Karpas-422 (cell line): ENCODE data around the gene RINL. TPM values are rescaled to one million over a fixed set of nuclear protein-coding genes. Genes with fewer than 3 reads are reported as not detected.
A peak's percentile ranks its signal among the peaks of the same experiment; 100 is the strongest.
"Not testable (repeated sequence)": the region's sequence is repeated elsewhere in the genome, so short reads cannot be mapped to it uniquely, and the experiment has no call there.

Experiments used
- DNase-seq: peaks from one replicate; pipeline ENCODE4 v3.0.0-alpha.2; 2015
- H2AFZ ChIP-seq: fragments of 200-600 bp; sonication (generic); 2 replicates; pipeline ENCODE4 v1.6.1; 2014; ENCODE audit warnings: antibody characterized with exemption, low read length, mixed read lengths
- H3K27ac ChIP-seq: fragments of 200-600 bp; sonication (generic); 2 replicates; pipeline ENCODE4 v1.5.1; 2014; ENCODE audit warnings: mild to moderate bottlenecking, low read length, moderate library complexity
- H3K27me3 ChIP-seq: fragments of 200-600 bp; sonication (generic); 2 replicates; pipeline ENCODE4 v1.6.1; 2014; ENCODE audit warnings: low read length, mixed read lengths
- H3K36me3 ChIP-seq: fragments of 200-600 bp; sonication (generic); 2 replicates; pipeline ENCODE4 v1.6.1; 2014; ENCODE audit warnings: low read length, mixed read lengths; ENCODE audit not compliant: insufficient read depth
- H3K4me1 ChIP-seq: fragments of 200-600 bp; sonication (generic); 2 replicates; pipeline ENCODE4 v1.6.1; 2014; ENCODE audit warnings: mild to moderate bottlenecking, low read length, mixed read lengths
- H3K4me2 ChIP-seq: fragments of 200-600 bp; sonication (generic); 2 replicates; pipeline ENCODE4 v1.6.1; 2014; ENCODE audit warnings: low read length, low read depth, mild to moderate bottlenecking; ENCODE audit not compliant: poor library complexity, severe bottlenecking
- H3K4me3 ChIP-seq: fragments of 200-600 bp; sonication (generic); 2 replicates; pipeline ENCODE4 v1.5.1; 2014; ENCODE audit warnings: mild to moderate bottlenecking, antibody characterized with exemption, low read length, mixed read lengths
- H3K79me2 ChIP-seq: fragments of 200-600 bp; sonication (generic); 2 replicates; pipeline ENCODE4 v1.6.1; 2014; ENCODE audit warnings: mild to moderate bottlenecking, low read length, mixed read lengths
- H3K9ac ChIP-seq: fragments of 200-600 bp; sonication (generic); 2 replicates; pipeline ENCODE4 v1.6.0; 2014; ENCODE audit warnings: low read length
- H3K9me2 ChIP-seq: fragments of 200-600 bp; sonication (generic), shearing (Covaris generic); replicated peaks from 2 replicates; pipeline ENCODE4 v1.6.0; 2014; ENCODE audit warnings: mild to moderate bottlenecking, low read length, moderate library complexity; ENCODE audit not compliant: insufficient read depth
- H3K9me3 ChIP-seq: fragments of 300-700, 200-600 bp; sonication (generic); 2 replicates; pipeline ENCODE4 v1.6.1; 2014; ENCODE audit warnings: low read length, mixed read lengths
- H4K20me1 ChIP-seq: fragments of 200-600 bp; sonication (generic); 2 replicates; pipeline ENCODE4 v1.6.1; 2014; ENCODE audit warnings: mild to moderate bottlenecking, antibody characterized with exemption, low read length, low read depth; ENCODE audit not compliant: insufficient read depth
- total RNA-seq: library from RNA; depleted of rRNA; stranded (reverse); fragments of >200 nt; shearing (Covaris generic); gene quantifications from 2 replicates; pipeline ENCODE4 v1.2.3, GENCODE V29; 2014; ENCODE audit warnings: low replicate concordance

The RINL gene
- total RNA-seq, 1 experiment from 2014 or later: 69.3 TPM

DNA sequence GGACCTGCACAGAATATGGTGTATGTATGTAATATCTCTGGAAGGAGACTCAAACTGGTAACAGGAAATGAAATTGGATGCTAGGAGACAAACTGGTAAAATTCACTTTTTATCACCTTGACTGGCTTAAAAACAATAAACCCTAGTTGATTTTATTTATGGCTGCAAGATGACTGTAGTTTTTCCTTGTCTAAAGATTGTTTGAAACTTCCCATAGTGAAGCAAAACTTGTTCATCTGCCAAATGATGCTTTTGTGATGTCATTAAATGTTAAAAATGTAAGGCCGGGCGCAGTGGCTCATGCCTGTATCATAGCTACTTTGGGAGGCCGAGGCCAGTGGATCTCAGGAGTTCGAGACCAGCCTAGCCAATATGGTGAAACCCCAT lies 44.0 kb downstream of the RINL start:
- Histone ChIP-seq H3K79me2 (peaks cover 18% of the 10 kb centered on the region), H3K27ac (0 out of 2 replicates have a peak overlapping the region, but pooled peaks have one; percentile 31), H3K9me3 (no peaks in the 10 kb centered on the region), H3K9me2 (no peaks in the 10 kb centered on the region), H3K9ac (no peak overlapping the region), H3K27me3 (no peaks in the 10 kb centered on the region), H3K4me2 (no peak overlapping the region), H4K20me1 (no peaks in the 10 kb centered on the region), H3K36me3 (peaks cover 30% of the 10 kb centered on the region), H2AFZ (no peak overlapping the region), H3K4me3 (no peak overlapping the region), H3K4me1 (peaks cover 19% of the 10 kb centered on the region)
- DNase-seq: no peak

DNA sequence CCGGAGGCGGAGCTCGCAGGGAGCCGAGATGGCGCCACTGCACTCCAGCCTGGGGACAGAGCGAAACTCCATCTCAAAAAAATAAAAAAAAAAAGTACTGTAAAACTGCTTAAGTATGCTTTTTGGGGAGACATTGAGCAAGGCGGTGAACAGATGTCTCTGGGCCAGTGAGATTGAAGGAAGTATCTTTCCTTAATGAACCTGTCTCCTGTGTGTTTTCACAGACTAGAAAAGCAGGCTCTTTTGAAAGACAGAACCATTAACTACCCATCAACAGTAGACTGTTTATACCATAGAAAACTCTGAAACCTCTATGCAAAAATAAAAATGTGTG lies 45.0 kb downstream of the RINL start:
- Histone ChIP-seq H3K36me3 (peaks cover 27% of the 10 kb centered on the region), H3K79me2 (peaks cover 18% of the 10 kb centered on the region), H2AFZ (no peak overlapping the region), H3K4me2 (no peak overlapping the region), H3K9me2 (no peaks in the 10 kb centered on the region), H3K9ac (no peak overlapping the region), H3K9me3 (no peaks in the 10 kb centered on the region), H4K20me1 (no peaks in the 10 kb centered on the region), H3K27me3 (no peaks in the 10 kb centered on the region), H3K27ac (peak overlapping the region; percentile 48; the same call in 1 of the 2 replicates), H3K4me3 (no peak overlapping the region), H3K4me1 (peaks cover 19% of the 10 kb centered on the region)
- DNase-seq: peak; percentile 38

- H4K20me1 ChIP-seq: no peaks in the 10 kb centered on the region
- H3K27me3 ChIP-seq: no peaks in the 10 kb centered on the region
- H3K4me3 ChIP-seq: peak overlapping the region; percentile 99
- H3K79me2 ChIP-seq: peaks cover 18% of the 10 kb centered on the region
- DNase-seq: peak; percentile 69
- peak overlapping the region; percentile 74 for H3K27ac ChIP-seq
- peak overlapping the region; percentile 96 for H2AFZ ChIP-seq
- peak overlapping the region; percentile 99 for H3K4me2 ChIP-seq
- H3K36me3 ChIP-seq: peaks cover 21% of the 10 kb centered on the region
- peaks cover 19% of the 10 kb centered on the region for H3K4me1 ChIP-seq
- no peaks in the 10 kb centered on the region for H3K9me2 ChIP-seq
- peak overlapping the region; percentile 94 for H3K9ac ChIP-seq
- no peaks in the 10 kb centered on the region for H3K9me3 ChIP-seq
Observed at GRCh38 chr19:38831142-38831605, 46.9 kb downstream of the RINL start.

DNA sequence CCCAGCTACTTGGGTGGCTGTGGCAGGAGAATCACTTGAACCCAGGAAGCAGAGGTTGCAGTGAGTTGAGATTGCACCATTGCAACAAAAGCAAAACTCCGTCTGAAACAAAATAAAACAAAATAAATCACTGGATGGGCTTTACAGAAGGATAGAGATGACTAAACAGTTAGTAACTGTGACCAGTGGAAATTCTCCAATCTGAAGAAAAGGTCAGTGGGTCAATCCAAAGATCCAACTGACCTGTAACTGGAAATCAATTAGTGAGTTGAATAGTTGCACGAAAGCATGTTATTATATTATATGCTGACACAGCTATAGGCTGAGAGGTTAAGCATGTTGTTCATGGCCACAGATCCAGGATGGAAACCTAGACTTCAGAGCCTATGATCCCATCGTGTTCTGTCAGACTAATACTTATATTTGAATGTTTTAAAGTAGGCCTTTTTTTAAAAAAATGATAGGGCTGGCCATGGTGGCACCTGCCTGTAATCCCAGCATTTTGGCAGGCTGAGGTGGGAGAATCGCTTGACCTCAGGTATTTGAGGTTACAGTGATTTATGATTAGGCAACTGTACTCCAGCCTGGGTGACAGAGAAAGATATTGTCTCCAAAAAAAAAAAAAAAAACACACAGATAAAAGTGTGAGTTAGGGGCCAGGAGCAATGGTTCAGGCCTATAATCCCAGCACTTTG lies 47.9 kb downstream of the RINL start:
- no peak for DNase-seq
- H3K27ac ChIP-seq: no peak overlapping the region

GRCh38 chr19:38829203-38829602 lies 48.9 kb downstream of the RINL start:
- H3K9me3 ChIP-seq, H3K9me2 ChIP-seq, H3K4me3 ChIP-seq, DNase-seq, H3K4me2 ChIP-seq, H3K9ac ChIP-seq, H4K20me1 ChIP-seq, H2AFZ ChIP-seq, H3K27ac ChIP-seq, H3K27me3 ChIP-seq: not testable (repeated sequence)
- peaks cover 17% of the 10 kb centered on the region for H3K36me3 ChIP-seq
- H3K4me1 ChIP-seq: peaks cover 19% of the 10 kb centered on the region
- peaks cover 18% of the 10 kb centered on the region for H3K79me2 ChIP-seq

More for the DNA sequence above, 47.9 kb downstream of the RINL start:
- H3K27me3 ChIP-seq: no peaks in the 10 kb centered on the region
- H3K4me2 ChIP-seq: peak overlapping the region; percentile 99
- peak overlapping the region; percentile 94; the same call in 1 of the 2 replicates for H3K9ac ChIP-seq
- H2AFZ ChIP-seq: no peak overlapping the region
- H3K9me3 ChIP-seq: no peaks in the 10 kb centered on the region
- peak overlapping the region; percentile 99 for H3K4me3 ChIP-seq
- H3K36me3 ChIP-seq: peaks cover 17% of the 10 kb centered on the region
- H3K9me2 ChIP-seq: no peaks in the 10 kb centered on the region
- peaks cover 19% of the 10 kb centered on the region for H3K4me1 ChIP-seq
- peaks cover 18% of the 10 kb centered on the region for H3K79me2 ChIP-seq
- no peaks in the 10 kb centered on the region for H4K20me1 ChIP-seq

- Histone ChIP-seq H3K27me3 (no peaks in the 10 kb centered on the region), H3K27ac (no peak overlapping the region), H3K4me1 (peaks cover 14% of the 10 kb centered on the region), H3K9me2 (no peaks in the 10 kb centered on the region), H3K79me2 (peaks cover 18% of the 10 kb centered on the region), H3K4me3 (no peak overlapping the region), H3K4me2 (no peak overlapping the region), H3K9ac (no peak overlapping the region), H2AFZ (no peak overlapping the region), H3K36me3 (peaks cover 27% of the 10 kb centered on the region), H3K9me3 (no peaks in the 10 kb centered on the region), H4K20me1 (no peaks in the 10 kb centered on the region)
- no peak for DNase-seq
Observed at GRCh38 chr19:38826856-38827551, 51.1 kb downstream of the RINL start.

- H3K4me2 ChIP-seq, H2AFZ ChIP-seq, H3K27ac ChIP-seq, H3K9ac ChIP-seq, H3K9me2 ChIP-seq, H3K4me1 ChIP-seq, DNase-seq, H3K4me3 ChIP-seq, H3K27me3 ChIP-seq, H4K20me1 ChIP-seq, H3K9me3 ChIP-seq: not testable (repeated sequence)
- peaks cover 27% of the 10 kb centered on the region for H3K36me3 ChIP-seq
- H3K79me2 ChIP-seq: peaks cover 12% of the 10 kb centered on the region
Observed at GRCh38 chr19:38825936-38826335, 52.1 kb downstream of the RINL start.

DNA sequence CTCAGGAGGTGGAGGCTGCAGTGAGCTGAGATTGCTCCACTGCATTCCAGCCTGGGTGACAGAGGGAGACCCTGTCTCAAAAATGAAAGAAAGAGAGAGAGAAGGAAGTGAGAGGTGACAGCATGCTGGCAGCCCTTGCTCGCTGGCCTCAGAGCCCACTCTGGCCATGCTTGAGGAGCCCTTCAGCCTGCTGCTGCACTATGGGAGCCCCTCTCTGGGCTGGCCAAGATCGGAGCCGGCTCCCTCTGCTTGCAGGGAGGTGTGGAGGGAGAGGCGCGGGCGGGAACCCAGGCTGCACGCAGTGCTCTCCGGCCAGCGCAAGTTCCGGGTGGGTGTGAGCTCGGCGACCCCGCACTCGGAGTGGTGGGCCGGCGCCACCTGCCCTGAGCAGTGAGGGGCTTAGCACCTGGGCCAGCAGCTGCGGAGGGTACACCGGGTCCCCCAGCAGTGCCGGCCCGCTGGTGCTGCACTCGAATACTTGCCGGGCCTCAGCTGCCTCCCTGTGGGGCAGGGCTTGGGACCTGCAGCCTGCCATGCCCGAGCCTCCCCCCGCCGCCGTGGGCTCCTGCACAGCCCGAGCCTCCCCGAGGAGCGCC lies 56.7 kb downstream of the RINL start:
- not testable (repeated sequence) for H3K79me2 ChIP-seq, H4K20me1 ChIP-seq, H3K4me3 ChIP-seq, H3K4me2 ChIP-seq, H2AFZ ChIP-seq, H3K9me3 ChIP-seq, H3K27me3 ChIP-seq, DNase-seq, H3K9me2 ChIP-seq, H3K9ac ChIP-seq, H3K27ac ChIP-seq, H3K4me1 ChIP-seq
- H3K36me3 ChIP-seq: peaks cover 11% of the 10 kb centered on the region
